Spleen (tissue), 11 donors: ENCODE results near the gene KAT6B. TPM values are rescaled to one million over a fixed set of nuclear protein-coding genes. Genes with fewer than 3 reads are reported as not detected.

Source experiments
- DNase-seq: peaks from one replicate; pipeline ENCODE4 v3.0.0-alpha.2; 2020
- H3K27ac ChIP-seq, 8 donors: fragments of 200-600 bp; sonication (generic) in 7 of 8; 1 replicate in 4 of 8; 2 replicates in 4 of 8; pipeline versions ENCODE4 v1.5.0 to v1.8.0; 2016 to 2021; ENCODE audit warnings: inconsistent platforms in 4 of 8, mild to moderate bottlenecking in 4 of 8, moderate library complexity in 1 of 8
- H3K27me3 ChIP-seq, 7 donors: fragments of 200-600 bp; sonication (generic) in 6 of 7; replicated peaks in 1 of 7; 1 replicate in 4 of 7; 2 replicates in 3 of 7; pipeline versions ENCODE4 v1.5.0 to v1.8.0; 2016 to 2021; ENCODE audit warnings: inconsistent platforms in 3 of 7, mild to moderate bottlenecking in 1 of 7
- H3K36me3 ChIP-seq, 6 donors: fragments of 200-600 bp; sonication (generic) in 5 of 6; 1 replicate in 4 of 6; 2 replicates in 2 of 6; pipeline versions ENCODE4 v1.5.0 to v1.8.0; 2016 to 2021; ENCODE audit warnings: inconsistent platforms in 2 of 6
- H3K4me1 ChIP-seq, 6 donors: fragments of 200-600 bp; sonication (generic) in 5 of 6; 1 replicate in 3 of 6; 2 replicates in 3 of 6; pipeline versions ENCODE4 v1.5.0 to v1.8.0; 2016 to 2021; ENCODE audit warnings: inconsistent platforms in 3 of 6
- H3K4me3 ChIP-seq, 8 donors: fragments of 200-600 bp; sonication (generic) in 7 of 8; 1 replicate in 4 of 8; 2 replicates in 4 of 8; pipeline versions ENCODE4 v1.5.0 to v1.8.0; 2016 to 2021; ENCODE audit warnings: inconsistent platforms in 4 of 8, mild to moderate bottlenecking in 4 of 8, moderate library complexity in 2 of 8
- H3K9me3 ChIP-seq, 8 donors: fragments of 200-600 bp; sonication (generic) in 7 of 8; 1 replicate in 4 of 8; 2 replicates in 4 of 8; pipeline versions ENCODE4 v1.5.0 to v1.8.0; 2016 to 2021; ENCODE audit warnings: inconsistent platforms in 4 of 8
- POLR2A ChIP-seq, 3 donors: fragments of 450-650 bp; IDR thresholded peaks; one replicate each; pipeline ENCODE4 v1.5.1; 2017; ENCODE audit warnings: antibody characterized with exemption in 3 of 3, mild to moderate bottlenecking in 1 of 3
- POLR2AphosphoS5 ChIP-seq, 3 donors: sonication (generic); formaldehyde crosslinking; IDR thresholded peaks; one replicate each; pipeline ENCODE4 v1.5.1; 2017; ENCODE audit warnings: antibody characterized with exemption in 3 of 3
- WGBS, 5 donors: extraction: QIAGEN DNeasy Blood & Tissue Kit in 3 of 5; methylation state at CpG; one replicate each; pipeline versions ENCODE4 v1.1.5 to v1.1.7; 2013 to 2018; 5-methylcytosine and 5-hydroxymethylcytosine counted together
- intact Hi-C: fragments of 100-400 bp; cut with DNase I; formaldehyde crosslinking; loops from one replicate; pipeline ENCODE4 v1.15.0; 2023; ENCODE audit warnings: low total_unique reads
- polyA plus RNA-seq, 3 donors: library from polyadenylated mRNA; stranded (reverse); fragments of 200-250 nt; gene quantifications; one replicate each; pipeline ENCODE4 v1.2.1, GENCODE V29; 2013
- total RNA-seq, 7 donors: library from RNA; depleted of rRNA in 3 of 7; stranded (reverse); fragments of >200 nt in 3 of 7; fragmentation: NEBNext Ultra II Directional in 4 of 7; extraction: Animal tissue kit (Norgen Biotek cat#: 25700) in 4 of 7; gene quantifications; one replicate each; pipeline versions ENCODE4 v1.1.0 to v1.2.1, GENCODE V29; 2016 to 2021
- TF ChIP-seq, protein P1 (sequence below), 11 experiments: fragments of 200-600 bp in 7 of 11; fragments of 450-650 bp in 4 of 11; sonication (generic) in 4 of 11; IDR thresholded peaks in 8 of 11; conservative IDR thresholded peaks in 3 of 11; 1 replicate in 7 of 11; 2 replicates in 4 of 11; pipeline versions ENCODE4 v1.4.0 to v1.8.0; 2016 to 2021; ENCODE audit warnings: antibody characterized with exemption in 11 of 11, inconsistent platforms in 4 of 11, mild to moderate bottlenecking in 1 of 11
- donor health status: healthy with polysubstance abuse.
- donor health status: DM: no; HTN: no; CAD: no; lungs with moderate emphysema.
- donor health status: DM: no; HTN: no; CAD: no.
- donor health status: Bipolar disorder and iron deficiency.
- donor health status: healthy.
- donor health status: DM: no; HTN: no; CAD: no.
- donor health status: DM: yes; HTN: yes; CAD: no.

KAT6B gene
- total and polyA plus RNA-seq, 10 donors = 2.9 to 61.0 (median 46.0) TPM

GRCh38 chr10:75014516-75015230 is 188.3 kb downstream of the KAT6B start:
- 53 to 71% (median 64%) methylated on average over 6 of the region's 6 CpGs for WGBS, 5 donors
- Histone ChIP-seq H3K4me3 (no peak overlapping the region), H3K27ac (peak overlapping the region in 7 of 8 donors; percentile 40 to 66 (median 54)), H3K36me3 (peaks cover 0 to 27% (median 2%) of the 10 kb centered on the region in 6 donors), H3K4me1 (peaks cover 15 to 86% (median 35%) of the 10 kb centered on the region in 6 donors), H3K27me3 (no peaks in the 10 kb centered on the region), H3K9me3 (no peaks in the 10 kb centered on the region)
- TF ChIP-seq POLR2A (IDR thresholded peaks at IDR 0.05) (no peak), POLR2AphosphoS5 (IDR thresholded peaks at IDR 0.05) (no peak)
- TF ChIP-seq, protein P1, sequence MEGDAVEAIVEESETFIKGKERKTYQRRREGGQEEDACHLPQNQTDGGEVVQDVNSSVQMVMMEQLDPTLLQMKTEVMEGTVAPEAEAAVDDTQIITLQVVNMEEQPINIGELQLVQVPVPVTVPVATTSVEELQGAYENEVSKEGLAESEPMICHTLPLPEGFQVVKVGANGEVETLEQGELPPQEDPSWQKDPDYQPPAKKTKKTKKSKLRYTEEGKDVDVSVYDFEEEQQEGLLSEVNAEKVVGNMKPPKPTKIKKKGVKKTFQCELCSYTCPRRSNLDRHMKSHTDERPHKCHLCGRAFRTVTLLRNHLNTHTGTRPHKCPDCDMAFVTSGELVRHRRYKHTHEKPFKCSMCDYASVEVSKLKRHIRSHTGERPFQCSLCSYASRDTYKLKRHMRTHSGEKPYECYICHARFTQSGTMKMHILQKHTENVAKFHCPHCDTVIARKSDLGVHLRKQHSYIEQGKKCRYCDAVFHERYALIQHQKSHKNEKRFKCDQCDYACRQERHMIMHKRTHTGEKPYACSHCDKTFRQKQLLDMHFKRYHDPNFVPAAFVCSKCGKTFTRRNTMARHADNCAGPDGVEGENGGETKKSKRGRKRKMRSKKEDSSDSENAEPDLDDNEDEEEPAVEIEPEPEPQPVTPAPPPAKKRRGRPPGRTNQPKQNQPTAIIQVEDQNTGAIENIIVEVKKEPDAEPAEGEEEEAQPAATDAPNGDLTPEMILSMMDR (IDR thresholded peaks at IDR 0.05 in 8 of 11, conservative IDR thresholded peaks at IDR 0.05 in 3 of 11) = no peak
- intact Hi-C loops = loop anchor here (5.0 kb wide), 1 partner anchor 752 kb away; no protein-coding TSS in a partner anchor
- no peak for DNase-seq

DNA sequence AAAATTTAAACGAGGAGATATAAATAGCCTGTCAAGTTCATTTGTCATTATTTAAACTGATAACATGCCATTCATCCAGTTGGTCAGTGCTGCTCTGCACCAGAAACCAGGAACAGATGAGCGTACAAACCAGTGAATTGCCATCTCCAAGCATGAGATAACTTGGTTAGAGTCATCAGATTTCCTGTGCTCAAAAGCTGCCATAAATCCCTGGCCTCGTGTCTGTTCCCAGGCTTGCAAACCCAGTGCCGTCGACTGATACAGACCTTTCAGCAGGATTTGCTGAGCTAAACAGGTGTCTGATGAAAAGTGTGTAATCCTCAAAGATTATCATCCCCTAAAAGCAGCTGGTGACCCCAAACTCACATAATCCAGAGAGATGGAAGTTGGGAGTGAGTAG is 189.0 kb downstream of the KAT6B start:
- H3K4me1 ChIP-seq = peaks cover 15 to 79% (median 35%) of the 10 kb centered on the region in 6 donors
- TF ChIP-seq, protein P1 (IDR thresholded peaks at IDR 0.05 in 8 of 11, conservative IDR thresholded peaks at IDR 0.05 in 3 of 11) = no peak
- TF ChIP-seq POLR2AphosphoS5 (IDR thresholded peaks at IDR 0.05) (no peak), POLR2A (IDR thresholded peaks at IDR 0.05) (no peak)
- WGBS, 5 donors = 70 to 80% (median 78%) methylated on average over 5 of the region's 5 CpGs
- intact Hi-C loops = loop anchor here (5.0 kb wide), 1 partner anchor 753 kb away; no protein-coding TSS in a partner anchor
- H3K4me3 ChIP-seq = no peak overlapping the region
- H3K27me3 ChIP-seq = no peaks in the 10 kb centered on the region
- H3K36me3 ChIP-seq = peaks cover 0 to 29% (median 4%) of the 10 kb centered on the region in 6 donors
- no peaks in the 10 kb centered on the region for H3K9me3 ChIP-seq
- peak overlapping the region in 3 of 8 donors; percentile 9 to 61 (median 21) for H3K27ac ChIP-seq
- DNase-seq = no peak

DNA sequence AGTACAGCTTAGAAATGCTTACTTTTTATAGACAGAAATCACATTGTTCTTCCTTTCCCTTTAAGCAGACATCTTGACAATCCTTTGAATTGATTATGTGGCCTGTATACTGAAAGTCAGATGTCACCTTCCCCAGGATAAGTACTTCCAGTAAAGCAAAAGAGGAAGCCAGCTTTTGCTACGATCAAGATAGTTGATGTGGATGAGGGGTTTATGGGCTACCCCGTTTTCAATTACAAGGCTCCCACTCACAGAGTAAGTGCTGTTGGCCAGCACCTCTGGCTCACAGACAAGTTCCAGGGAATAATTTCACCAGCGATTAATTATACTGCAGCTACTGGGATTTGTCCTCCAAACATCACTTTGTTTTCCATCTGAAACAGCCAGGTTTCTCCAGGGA is 189.9 kb downstream of the KAT6B start:
- H3K4me1 ChIP-seq = peaks cover 15 to 70% (median 33%) of the 10 kb centered on the region in 6 donors
- peaks cover 0 to 38% (median 10%) of the 10 kb centered on the region in 6 donors for H3K36me3 ChIP-seq
- no peaks in the 10 kb centered on the region for H3K9me3 ChIP-seq
- TF ChIP-seq POLR2A (IDR thresholded peaks at IDR 0.05) (no peak), POLR2AphosphoS5 (IDR thresholded peaks at IDR 0.05) (no peak)
- TF ChIP-seq, protein P1 (IDR thresholded peaks at IDR 0.05 in 8 of 11, conservative IDR thresholded peaks at IDR 0.05 in 3 of 11) = no peak
- H3K27me3 ChIP-seq = no peaks in the 10 kb centered on the region
- no peak overlapping the region for H3K4me3 ChIP-seq
- 36 to 69% (median 39%) methylated on average over 3 of the region's 3 CpGs for WGBS, 5 donors
- intact Hi-C loops = loop anchor here (5.0 kb wide), 1 partner anchor 754 kb away; no protein-coding TSS in a partner anchor
- peak overlapping the region in 2 of 8 donors; percentile 14 to 21 for H3K27ac ChIP-seq
- no peak for DNase-seq

DNA sequence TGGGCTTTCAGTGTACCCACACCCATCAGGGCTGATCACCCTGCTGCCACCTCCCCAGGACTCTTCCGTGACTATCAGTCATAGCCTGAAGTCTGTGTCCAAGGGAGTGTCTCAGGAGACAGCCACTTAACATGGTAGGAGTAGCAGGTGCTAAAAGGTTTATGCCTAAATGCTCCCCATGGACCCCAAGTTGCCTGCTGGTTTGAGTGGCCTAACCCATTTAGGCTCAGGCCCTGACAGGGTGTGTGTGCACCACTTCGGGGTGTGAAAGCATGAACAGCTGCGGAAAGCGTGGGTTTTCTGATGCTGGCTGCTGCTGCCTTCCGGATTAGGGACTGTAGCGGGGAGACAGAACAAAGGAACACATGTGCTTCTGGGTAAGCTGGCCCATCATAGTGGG is 191.9 kb downstream of the KAT6B start:
- H3K36me3 ChIP-seq = peaks cover 0 to 47% (median 16%) of the 10 kb centered on the region in 6 donors
- peak overlapping the region in 1 of 8 donors; percentile 7 for H3K27ac ChIP-seq
- no peak for DNase-seq
- H3K9me3 ChIP-seq = no peaks in the 10 kb centered on the region
- intact Hi-C loops = loop anchor here (5.0 kb wide), 1 partner anchor 756 kb away; no protein-coding TSS in a partner anchor
- no peaks in the 10 kb centered on the region for H3K27me3 ChIP-seq
- no peak overlapping the region for H3K4me3 ChIP-seq
- H3K4me1 ChIP-seq = peaks cover 12 to 60% (median 28%) of the 10 kb centered on the region in 6 donors
- TF ChIP-seq POLR2A (IDR thresholded peaks at IDR 0.05) = no peak
- TF ChIP-seq POLR2AphosphoS5 (IDR thresholded peaks at IDR 0.05) = no peak
- TF ChIP-seq, protein P1 (IDR thresholded peaks at IDR 0.05 in 8 of 11, conservative IDR thresholded peaks at IDR 0.05 in 3 of 11) = no peak
- WGBS, 5 donors = 90 to 96% (median 95%) methylated on average over 5 to 6 of the region's 6 CpGs
